ENCODE measurements around the gene EPHB6.
A peak's percentile ranks its signal among the peaks of the same experiment; 100 is the strongest.

Gene EPHB6
- 30.4 to 49.4 (median 32.0) reads per million in 4 donors for total RNA-seq

DNA sequence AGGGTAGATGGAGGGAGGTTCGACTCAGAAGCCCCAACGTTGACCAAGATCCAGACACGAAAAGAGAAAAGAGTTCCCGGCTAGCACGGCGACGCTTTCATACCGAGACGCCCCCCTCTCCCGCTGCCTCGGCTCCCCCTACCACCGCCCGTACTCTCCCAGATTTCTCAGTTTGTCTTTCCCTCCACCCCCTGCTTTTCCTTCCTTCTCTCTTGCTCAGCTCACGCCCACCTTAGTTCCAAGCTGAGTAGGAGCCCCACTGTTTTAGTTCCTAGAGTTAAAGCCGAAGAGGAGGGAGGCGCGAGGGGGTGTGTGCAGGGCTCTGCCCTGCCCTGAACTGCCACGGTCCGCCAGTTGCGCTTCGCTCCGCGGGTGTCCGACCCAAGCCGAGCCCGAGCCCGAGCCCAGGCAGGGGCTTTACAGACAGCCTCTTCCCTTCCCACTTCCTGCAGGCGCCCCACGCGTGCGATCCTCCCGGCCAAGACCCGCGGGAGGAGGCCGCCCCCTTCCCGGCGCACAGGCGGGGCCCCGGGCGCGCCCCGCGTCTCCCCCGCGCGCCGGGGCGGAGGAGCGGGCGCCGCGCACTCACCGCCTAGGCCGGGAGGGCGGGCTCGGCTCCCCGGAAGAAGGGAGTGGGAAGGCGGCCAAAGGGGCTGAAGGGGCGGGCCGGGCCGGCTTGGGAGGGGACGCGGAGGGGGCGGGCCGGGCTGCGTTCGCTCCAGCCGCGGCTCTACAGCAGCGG lies at the start of gene EPHB6:
Gene EPHB6 (plus strand): TSS at position 705 of the 742 bp plus-strand sequence. CDS start 8,152 bp downstream, outside the sequence.
- peak; percentile 38 to 58 (median 41) for DNase-seq

DNA sequence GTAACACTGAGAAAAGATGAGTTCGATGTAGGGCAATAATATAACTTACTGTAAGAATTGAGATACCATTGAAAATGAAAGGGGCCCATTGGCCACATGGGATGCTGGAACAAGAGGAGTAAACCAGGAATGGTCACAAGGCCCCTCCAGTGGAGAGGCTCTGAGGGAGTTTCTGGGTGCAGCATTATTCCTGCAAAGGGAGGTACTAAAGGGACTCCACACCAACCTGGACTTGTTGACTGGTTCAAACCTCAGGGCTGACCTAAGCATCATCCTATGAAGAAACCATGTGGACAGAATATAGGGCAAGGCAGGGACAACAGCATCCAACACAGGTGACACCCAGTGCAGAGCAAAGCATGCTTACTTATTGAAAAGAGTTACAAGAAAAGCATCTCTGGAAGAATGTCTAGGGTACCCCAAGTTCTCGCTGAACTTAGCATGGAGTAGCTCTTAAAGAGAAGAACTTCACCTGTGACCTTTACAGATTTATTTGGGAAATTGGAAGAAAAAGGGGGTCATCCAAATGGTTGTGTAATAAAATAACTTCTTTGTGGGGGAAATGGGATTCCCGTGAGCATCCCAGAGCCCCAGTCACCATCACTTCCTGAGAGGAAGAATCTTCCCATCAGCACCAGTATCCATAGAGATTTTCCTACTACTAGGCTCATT lies 49.4 kb upstream of the EPHB6 start:
- DNase-seq: no peak

DNA sequence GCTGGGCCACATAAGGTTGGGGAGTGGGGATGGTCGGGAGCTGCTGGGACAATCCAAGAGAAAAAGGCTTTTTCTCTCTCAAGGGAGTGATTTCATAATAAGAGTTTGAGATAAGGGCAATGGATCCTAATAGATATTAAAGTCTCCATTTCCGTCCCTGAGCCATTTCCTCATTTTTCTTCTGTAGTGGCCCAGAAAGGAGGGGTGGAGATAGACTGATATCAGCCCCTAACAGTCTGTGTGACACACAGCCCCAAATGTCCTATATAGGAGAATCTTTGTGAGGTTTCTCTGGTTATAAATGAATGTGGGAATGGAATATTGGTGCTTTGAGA lies 48.9 kb upstream of the EPHB6 start:
- DNase-seq: no peak

DNA sequence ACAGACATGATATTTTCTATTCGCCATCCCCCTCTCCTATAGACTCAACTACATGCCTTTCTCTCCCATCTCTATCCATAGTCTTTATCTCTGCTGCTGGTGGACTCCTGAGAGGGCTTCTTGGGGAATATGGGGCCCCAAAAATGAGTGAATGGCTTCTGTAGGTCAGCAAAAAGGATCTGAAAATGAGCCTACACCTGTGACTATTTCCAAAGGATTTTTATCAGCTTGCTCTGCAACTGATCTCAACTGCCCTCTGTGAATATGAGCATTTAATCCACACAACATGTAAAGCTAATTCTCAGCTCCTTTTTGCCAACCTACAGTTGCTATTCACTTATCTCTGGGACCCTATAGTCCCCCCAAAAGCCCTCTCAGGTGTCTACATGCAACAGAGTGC lies 47.9 kb upstream of the EPHB6 start:
- no peak for DNase-seq

DNA sequence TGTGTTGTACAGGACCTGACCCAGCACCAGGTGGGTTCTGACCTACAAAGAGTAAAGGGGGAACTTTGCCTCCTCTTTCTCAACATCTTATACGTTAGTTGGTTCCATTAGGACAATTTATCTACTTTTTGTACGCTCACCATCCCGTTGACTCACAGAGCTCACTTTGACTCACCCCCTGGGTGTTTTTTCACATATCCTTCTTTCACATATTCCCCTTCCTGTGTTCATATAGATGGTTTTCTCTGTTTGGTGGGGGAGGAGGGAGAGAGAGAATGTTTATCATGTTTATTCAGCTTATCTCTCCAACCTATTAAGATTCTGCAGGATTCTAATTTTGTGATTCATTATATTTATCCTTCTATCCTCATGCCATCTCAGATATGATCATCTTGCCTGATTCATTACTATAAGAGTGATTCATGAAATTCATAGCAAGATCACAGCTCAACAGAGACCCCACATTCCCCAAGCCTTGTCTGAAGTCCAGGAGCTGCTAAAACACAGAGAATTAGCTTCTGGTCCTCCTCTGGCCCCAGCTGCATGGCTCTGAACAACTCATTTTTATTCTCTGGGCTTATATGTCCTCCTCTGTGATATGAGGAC lies 46.9 kb upstream of the EPHB6 start:
- DNase-seq: peak in 2 of 5 donors; percentile 21 to 89

DNA sequence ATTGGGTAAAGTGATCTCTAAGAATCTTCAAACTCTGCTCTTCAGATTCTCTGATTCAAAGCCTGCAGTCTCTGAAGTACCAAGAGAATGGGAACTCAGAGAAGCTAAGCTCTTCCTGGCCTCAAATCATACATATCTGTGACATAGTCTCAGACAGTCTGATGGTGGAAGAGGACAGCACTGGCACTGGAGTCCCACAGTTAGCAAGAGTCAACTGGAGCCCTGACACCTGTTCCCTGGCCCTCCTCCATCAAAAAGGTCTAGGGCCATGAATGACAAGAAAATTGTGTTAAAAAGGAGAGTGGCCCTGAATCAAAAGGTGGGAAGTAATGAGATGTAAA lies 46.4 kb upstream of the EPHB6 start:
- DNase-seq: peak in 1 of 5 donors; percentile 33

DNA sequence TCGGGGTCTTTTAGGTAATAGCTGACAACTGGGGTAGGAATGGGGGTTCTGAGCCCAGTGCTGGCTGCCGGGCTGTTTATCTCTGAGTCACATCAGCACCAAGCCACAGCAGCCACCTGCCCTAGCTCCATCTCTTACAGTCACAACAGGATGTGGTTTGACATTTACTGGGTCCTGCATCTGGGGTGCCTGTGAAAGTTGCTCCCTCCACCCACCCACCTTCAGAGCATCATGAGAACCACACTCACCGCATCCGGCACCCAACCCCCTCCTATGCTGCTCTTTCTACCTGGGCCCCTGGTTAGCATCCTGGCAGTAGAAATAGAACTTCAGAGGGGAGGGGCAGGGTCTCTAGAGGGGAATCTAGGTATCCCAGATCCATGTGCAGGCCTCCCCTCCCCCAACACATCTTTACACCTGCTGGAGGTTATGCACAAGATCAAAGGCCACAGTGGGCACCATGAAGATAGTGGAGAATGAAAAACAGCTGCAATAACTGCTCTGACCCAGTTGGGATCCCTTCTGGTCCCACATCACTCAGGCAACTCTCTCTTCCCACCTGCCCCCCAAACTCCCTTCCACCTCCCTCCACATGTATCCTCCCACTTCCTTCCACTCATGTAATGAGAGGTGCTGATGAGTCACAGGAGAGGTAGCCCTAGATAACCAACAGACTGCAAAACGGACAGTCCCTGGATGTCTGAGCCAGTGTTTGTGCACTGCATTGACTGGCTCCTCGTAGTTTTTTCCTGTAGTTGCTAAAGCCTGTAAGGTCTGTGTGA lies 45.9 kb upstream of the EPHB6 start:
- peak; percentile 87 to 99 (median 93) for DNase-seq

DNA sequence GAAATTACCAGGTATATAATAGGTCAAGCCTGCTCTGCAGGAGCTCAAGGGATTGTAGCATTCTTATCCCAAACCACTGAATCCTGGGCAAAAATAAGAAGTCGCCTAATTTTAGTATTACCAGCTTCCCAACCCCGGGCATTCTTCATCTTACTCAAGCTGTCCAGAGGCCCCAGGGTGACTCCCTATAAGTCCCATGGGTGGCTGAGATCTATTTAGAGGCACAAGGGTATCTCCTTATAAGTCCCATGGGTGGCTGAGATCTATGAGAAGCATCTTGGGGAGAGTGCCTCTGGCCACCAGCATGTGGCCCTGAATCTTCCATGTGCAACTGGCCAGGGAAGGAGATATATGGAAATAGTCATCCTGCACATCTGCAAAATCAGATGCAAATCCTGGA lies 45.2 kb upstream of the EPHB6 start:
- no peak for DNase-seq

- DNase-seq: peak in 3 of 5 donors; percentile 36 to 78 (median 52)
Observed at GRCh38 chr7:142811154-142811737, 43.6 kb upstream of the EPHB6 start.

- peak in 1 of 5 donors; percentile 37 for DNase-seq
Observed at GRCh38 chr7:142812437-142813215, 42.2 kb upstream of the EPHB6 start.

DNA sequence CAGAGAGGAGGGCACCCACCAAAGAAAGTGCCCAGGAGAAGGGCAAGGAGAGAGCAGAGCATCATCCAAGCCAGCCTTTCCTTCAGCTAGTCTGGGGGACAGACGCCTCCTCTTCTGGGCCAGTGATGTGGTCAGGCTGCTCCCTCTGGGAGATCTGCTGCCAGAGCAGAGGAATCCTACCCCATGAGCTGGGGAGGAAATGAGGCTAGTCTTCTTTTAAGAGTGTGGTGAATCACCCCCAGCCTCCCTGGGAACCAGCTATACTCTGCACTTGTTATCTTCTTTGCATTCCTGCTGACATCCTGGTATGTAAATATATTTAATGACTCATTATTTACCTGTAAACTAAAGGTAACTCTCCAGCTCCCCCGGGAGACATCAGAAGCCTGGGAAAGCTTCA lies 41.6 kb upstream of the EPHB6 start:
- no peak for DNase-seq

DNA sequence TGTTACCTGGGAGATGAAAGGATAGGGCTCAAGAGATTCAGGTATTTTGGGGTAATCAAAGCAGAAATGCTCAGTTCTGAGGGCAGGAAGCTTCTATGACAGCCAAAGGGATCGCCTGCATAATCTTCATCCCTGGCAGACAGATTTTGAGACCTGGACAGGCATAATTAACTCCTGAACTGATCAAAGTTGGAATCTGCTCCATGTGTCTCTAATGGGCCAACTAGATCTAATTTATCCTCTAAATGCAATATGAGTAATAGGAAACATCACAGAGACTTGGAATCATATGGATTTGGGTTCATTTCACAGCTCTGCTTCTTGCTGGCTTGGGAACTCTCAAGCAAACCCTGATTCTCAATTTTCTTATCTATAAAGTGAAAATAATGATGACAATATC lies 41.2 kb upstream of the EPHB6 start:
- no peak for DNase-seq

GRCh38 chr7:142814451-142814850 lies 40.4 kb upstream of the EPHB6 start:
- DNase-seq: no peak

DNA sequence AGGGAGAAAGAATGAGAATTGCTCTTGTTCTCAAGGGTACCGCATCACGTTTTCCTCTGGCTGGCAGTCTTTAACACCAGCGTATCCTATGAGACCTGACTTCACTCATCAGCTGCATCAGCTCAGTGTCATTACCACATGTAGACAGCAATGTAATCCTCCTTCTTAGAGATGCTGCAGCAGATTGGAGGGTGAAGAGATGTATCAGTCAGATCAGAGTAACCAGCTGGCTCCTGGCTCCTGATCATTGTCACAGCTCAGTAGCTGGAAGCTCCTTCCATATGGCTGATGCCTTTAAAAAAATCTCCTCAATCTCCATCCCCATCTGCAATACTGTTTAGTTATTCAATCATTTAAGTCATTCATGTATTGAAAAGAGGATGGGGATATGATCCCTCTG lies 39.7 kb upstream of the EPHB6 start:
- DNase-seq: no peak

GRCh38 chr7:142817506-142817905 lies 37.4 kb upstream of the EPHB6 start:
- no peak for DNase-seq

- DNase-seq: no peak
Observed at GRCh38 chr7:142819530-142819929, 35.3 kb upstream of the EPHB6 start.

DNA sequence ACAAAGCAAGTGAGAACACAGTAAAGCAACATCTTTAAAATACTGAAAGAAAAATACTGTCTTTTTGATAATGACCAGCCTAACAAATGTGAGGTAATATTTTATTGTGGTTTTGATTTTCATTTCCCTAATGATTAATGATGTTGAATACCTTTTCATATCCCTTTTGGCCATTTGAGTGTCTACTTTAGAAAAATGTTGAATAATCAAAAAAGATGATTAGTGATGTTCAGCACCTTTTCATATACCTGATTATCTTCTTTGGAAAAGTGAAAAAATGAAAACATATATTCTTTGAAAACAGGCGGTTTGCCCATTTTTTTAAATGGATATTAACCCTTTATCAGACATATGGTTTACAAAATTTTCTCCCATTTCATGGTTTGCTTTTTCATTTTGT lies 32.2 kb upstream of the EPHB6 start:
- DNase-seq: no peak

DNA sequence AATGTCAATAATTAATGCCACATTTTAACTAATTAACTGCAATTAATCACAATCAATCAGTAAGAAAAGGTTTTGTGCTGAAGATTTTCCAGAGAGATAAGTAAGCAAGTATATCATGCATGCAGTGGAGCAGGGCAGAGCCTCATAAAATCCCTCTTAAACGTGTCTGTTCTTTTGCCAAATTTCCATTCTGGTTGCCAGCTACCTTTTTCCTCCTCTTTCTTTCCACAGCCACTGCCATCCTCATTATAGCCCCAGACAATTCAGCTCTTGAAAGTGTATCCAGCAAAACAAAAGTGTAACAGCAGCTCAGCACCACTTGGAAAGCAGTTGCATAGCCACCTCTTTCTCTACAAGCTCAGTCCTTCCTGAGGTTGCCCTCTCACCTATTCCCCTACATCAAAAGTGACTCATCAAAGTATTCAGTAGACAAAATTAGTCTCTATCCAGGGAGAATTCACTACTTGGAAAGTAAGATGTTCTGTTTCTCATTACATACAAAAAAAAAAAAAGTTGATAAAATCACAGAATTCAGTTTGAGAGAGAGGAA lies 26.9 kb upstream of the EPHB6 start:
- no peak for DNase-seq

- DNase-seq: no peak
Observed at GRCh38 chr7:142832417-142832816, 22.5 kb upstream of the EPHB6 start.

DNA sequence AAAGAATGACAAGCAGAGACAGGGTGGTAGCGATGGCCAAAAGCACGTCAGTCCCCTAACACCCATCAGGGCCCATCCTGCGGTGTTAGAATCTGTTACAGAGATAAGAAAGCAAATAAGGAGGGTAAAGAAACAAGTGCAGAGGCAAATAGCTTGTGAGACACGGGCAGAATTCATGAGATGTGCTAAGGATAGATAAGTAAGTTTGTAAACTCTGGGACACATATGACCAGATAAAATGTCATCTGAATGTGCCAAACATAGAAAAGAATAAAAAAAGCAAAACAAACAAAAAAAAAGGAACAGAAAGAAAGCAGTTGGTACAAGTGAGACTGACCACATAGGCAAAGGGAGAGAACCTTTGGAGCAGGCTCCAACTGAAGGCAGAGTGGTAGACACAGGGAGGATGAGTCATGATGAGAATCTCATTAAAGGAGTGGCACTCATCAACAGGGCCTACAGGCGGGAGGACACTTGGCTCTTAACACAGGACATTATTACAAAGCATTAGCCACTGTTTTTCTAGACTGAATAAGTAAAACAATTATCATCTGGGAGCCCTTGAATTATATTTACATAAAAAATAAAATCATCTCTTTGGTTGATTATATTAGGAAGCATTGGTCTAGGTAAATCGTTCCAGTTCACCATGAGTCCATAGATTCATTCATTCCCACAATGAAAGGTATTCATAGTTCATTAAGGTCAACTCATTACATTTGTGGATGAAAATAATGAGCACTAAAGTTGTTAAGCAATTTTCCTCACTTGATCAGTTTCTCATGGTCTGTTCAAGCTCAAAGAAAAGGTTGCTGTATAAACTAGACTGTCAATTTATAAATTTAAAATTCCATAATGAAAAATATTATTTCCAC lies 21.5 kb upstream of the EPHB6 start:
- DNase-seq: no peak

- no peak for DNase-seq
Observed at GRCh38 chr7:142835487-142835886, 19.4 kb upstream of the EPHB6 start.
